ENCODE measurements around the gene UCMA.

- TF ChIP-seq NFXL1 (CRISPR knock-in tag; IDR thresholded peaks at IDR 0.05) (no peak), NFE2L1 (tag; IDR thresholded peaks at IDR 0.05; ENCODE audit: borderline replicate concordance, low read depth) (no peak), CTCF (IDR thresholded peaks at IDR 0.05 in 2 of 3, conservative IDR thresholded peaks at IDR 0.05 in 1 of 3; ENCODE audit: insufficient read depth in 2 of 3, low read depth in 1 of 3, low read length in 3 of 3) (no peak), PKNOX1 (IDR thresholded peaks at IDR 0.05) (no peak), ZNF232 (CRISPR knock-in tag; IDR thresholded peaks at IDR 0.05) (no peak), ETS1 (conservative IDR thresholded peaks at IDR 0.05; ENCODE audit: control insufficient read depth, low read depth, low read length) (no peak), FOSL1 (tag; conservative IDR thresholded peaks at IDR 0.05) (no peak), SMARCA4 (IDR thresholded peaks at IDR 0.05) (no peak), SETDB1 (IDR thresholded peaks at IDR 0.05; ENCODE audit: low read length) (no peak)
Observed at GRCh38 chr10:13183625-13184024, 50.5 kb downstream of the UCMA start.

All from K562 (cell line).